ENCODE results near the gene PTCD2. TPM values are rescaled to one million over a fixed set of nuclear protein-coding genes. Genes with fewer than 3 reads are reported as not detected.

Gene PTCD2
- total and polyA plus RNA-seq, 9 of the 15 experiments (the other 6 are each of a cell fraction or from before 2014, with no cell fraction given), result 11.9 to 28.5 (median 18.6) TPM

- Histone ChIP-seq H3K27ac (ENCODE audit: extremely low read depth, low read depth, low read length) (no peak overlapping the region; the same call in 2 of the 3 replicates), H3K9me3 (replicated peaks; ENCODE audit: control insufficient read depth, insufficient read depth, low read depth, low read length) (no peaks in the 10 kb centered on the region), H3K79me2 (ENCODE audit: control insufficient read depth, insufficient read depth, low read length) (peaks cover 65% of the 10 kb centered on the region), H3K27me3 (ENCODE audit: control insufficient read depth in 2 of 2, insufficient read depth in 2 of 2, low read length in 2 of 2) (no peaks in the 10 kb centered on the region), H3K9me1 (ENCODE audit: control insufficient read depth, insufficient read depth, low read length) (no peaks in the 10 kb centered on the region), H3K36me3 (ENCODE audit: control insufficient read depth, insufficient read depth, low read length) (peaks cover 83% of the 10 kb centered on the region), H3K4me1 (replicated peaks in 1 of 2; ENCODE audit: control insufficient read depth in 2 of 2, insufficient read depth in 2 of 2, low read length in 2 of 2) (peaks cover 14 to 16% of the 10 kb centered on the region in 2 experiments; a peak in 4 of 5 replicates), H4K20me1 (replicated peaks; ENCODE audit: control insufficient read depth, insufficient read depth, low read length) (no peaks in the 10 kb centered on the region), H3K4me3 (no peak overlapping the region), H2AFZ (ENCODE audit: low read depth, low read length) (no peak overlapping the region), H3K4me2 (ENCODE audit: insufficient read depth, low read length) (no peak overlapping the region), H3K9ac (ENCODE audit: insufficient read depth in 1 of 2, low read depth in 2 of 2, low read length in 2 of 2) (no peak overlapping the region)
- ChIA-PET CTCF (ENCODE audit: low intra/inter-chr PET ratio) (no interaction called here), POLR2A (interaction anchor here (0.8 kb wide), 1 partner anchor 33 kb away, joined by 4 read pairs; no protein-coding TSS in a partner anchor)
- FAIRE-seq, result no peak
- ATAC-seq, result no peak
- no TSS peak for BruUV-seq (replicated peaks)
- 80% methylated on average over 1 of the region's 1 CpG for WGBS (ENCODE audit: insufficient coverage, low coverage, missing lambda C conversion rate)
- DNase-seq (ENCODE audit: extremely low read depth in 1 of 4, low spot score in 3 of 4), result no peak
- intact Hi-C loops (cut with micrococcal nuclease), result no loop called here
- in situ Hi-C loops (cut with MboI), result loop anchor here (25.0 kb wide), 1 partner anchor 526 kb away; no protein-coding TSS in a partner anchor
- TF ChIP-seq DPF2 (IDR thresholded peaks at IDR 0.05) (no peak), CEBPG (CRISPR knock-in tag; IDR thresholded peaks at IDR 0.05) (no peak), CEBPG (tag; conservative IDR thresholded peaks at IDR 0.05 in 1 of 2, IDR thresholded peaks at IDR 0.05 in 1 of 2) (0 out of 4 replicates have a peak, but pooled peaks of 1 of the 2 experiments have one; percentile 10)
These were observed 7.0 kb upstream of the PTCD2 start for GRCh38 chr5:72313141-72313540.

GRCh38 chr5:72314571-72315172 is 5.5 kb upstream of the PTCD2 start:
- POLR2A ChIA-PET, result interaction anchor here (0.6 to 0.7 kb wide), 2 partner anchors 411 to 526 kb away, joined by 3 read pairs; no protein-coding TSS in a partner anchor
- Histone ChIP-seq H3K4me2 (ENCODE audit: insufficient read depth, low read length) (peak overlapping the region; percentile 43), H3K4me1 (replicated peaks in 1 of 2; ENCODE audit: control insufficient read depth in 2 of 2, insufficient read depth in 2 of 2, low read length in 2 of 2) (peaks cover 2 to 6% of the 10 kb centered on the region in 2 experiments; a peak in 4 of 5 replicates), H2AFZ (ENCODE audit: low read depth, low read length) (no peak overlapping the region), H3K27ac (ENCODE audit: extremely low read depth, low read depth, low read length) (no peak overlapping the region), H3K27me3 (ENCODE audit: control insufficient read depth in 2 of 2, insufficient read depth in 2 of 2, low read length in 2 of 2) (no peaks in the 10 kb centered on the region), H4K20me1 (replicated peaks; ENCODE audit: control insufficient read depth, insufficient read depth, low read length) (no peaks in the 10 kb centered on the region), H3K9ac (ENCODE audit: insufficient read depth in 1 of 2, low read depth in 2 of 2, low read length in 2 of 2) (no peak overlapping the region; a peak in 1 of 4 replicates), H3K4me3 (no peak overlapping the region), H3K79me2 (ENCODE audit: control insufficient read depth, insufficient read depth, low read length) (peaks cover 72% of the 10 kb centered on the region), H3K9me1 (ENCODE audit: control insufficient read depth, insufficient read depth, low read length) (no peaks in the 10 kb centered on the region), H3K36me3 (ENCODE audit: control insufficient read depth, insufficient read depth, low read length) (peaks cover 77% of the 10 kb centered on the region), H3K9me3 (replicated peaks; ENCODE audit: control insufficient read depth, insufficient read depth, low read depth, low read length) (no peaks in the 10 kb centered on the region)
- 83% methylated on average over 3 of the region's 3 CpGs for WGBS (ENCODE audit: insufficient coverage, low coverage, missing lambda C conversion rate)
- TF ChIP-seq NFIC (IDR thresholded peaks at IDR 0.05) (peak; percentile 62), CTCF (IDR thresholded peaks at IDR 0.05 in 2 of 3, conservative IDR thresholded peaks at IDR 0.05 in 1 of 3; ENCODE audit: insufficient read depth in 2 of 3, low read depth in 1 of 3, low read length in 3 of 3) (peak in 1 of 3 experiments; percentile 41; a peak in 2 of 6 replicates), E2F3 (CRISPR knock-in tag; IDR thresholded peaks at IDR 0.05) (no peak), MBD1 (CRISPR knock-in tag; IDR thresholded peaks at IDR 0.05) (no peak)
- ATAC-seq, result peak; percentile 65
- no peak for FAIRE-seq
- BruUV-seq (replicated peaks), result no TSS peak
- intact Hi-C loops (cut with micrococcal nuclease), result no loop called here
- CTCF ChIA-PET (ENCODE audit: low intra/inter-chr PET ratio), result no interaction called here
- in situ Hi-C loops (cut with MboI), result loop anchor here (25.0 kb wide), 1 partner anchor 527 kb away; no protein-coding TSS in a partner anchor
- DNase-seq (ENCODE audit: extremely low read depth in 1 of 4, low spot score in 3 of 4), result peak in 2 of 4 experiments; percentile 23 to 46
